BLaER1 (cell line): ENCODE measurements around the gene KLHL11.

ENCODE experiments used
- H3K27ac ChIP-seq: shearing (Covaris generic); formaldehyde crosslinking; 2 replicates; pipeline ENCODE4 v1.8.1; 2022
- H3K27me3 ChIP-seq: shearing (Covaris generic); formaldehyde crosslinking; 2 replicates; pipeline ENCODE4 v1.8.1; 2022
- H3K36me3 ChIP-seq: shearing (Covaris generic); formaldehyde crosslinking; 2 replicates; pipeline ENCODE4 v1.8.1; 2022
- H3K4me1 ChIP-seq: shearing (Covaris generic); formaldehyde crosslinking; 2 replicates; pipeline ENCODE4 v1.8.1; 2022
- H3K4me2 ChIP-seq: shearing (Covaris generic); formaldehyde crosslinking; 2 replicates; pipeline ENCODE4 v1.8.1; 2022
- H3K4me3 ChIP-seq: shearing (Covaris generic); formaldehyde crosslinking; 2 replicates; pipeline ENCODE4 v1.8.1; 2022
- H3K9ac ChIP-seq: shearing (Covaris generic); formaldehyde crosslinking; 2 replicates; pipeline ENCODE4 v1.8.1; 2022
- H3K9me3 ChIP-seq: shearing (Covaris generic); formaldehyde crosslinking; 2 replicates; pipeline ENCODE4 v1.8.1; 2022
- H4K20me1 ChIP-seq: shearing (Covaris generic); formaldehyde crosslinking; 2 replicates; pipeline ENCODE4 v1.8.1; 2022
- Cebpa-rat ChIP-seq: shearing (Covaris generic); IDR thresholded peaks from 2 replicates; pipeline ENCODE4 v1.8.1; 2022

The KLHL11 gene

GRCh38 chr17:41812381-41813151, 52.7 kb downstream of the KLHL11 start, which contains the start of gene FKBP10:
FKBP10 (plus strand) TSS chr17:41813004; CDS start chr17:41813035, 31 bp downstream.
- Histone ChIP-seq H3K9ac (peak within 1 kb of the TSS; percentile 81), H3K4me3 (peak within 1 kb of the TSS; percentile 82), H3K27me3 (no peaks in the 10 kb centered on the region), H3K36me3 (peaks cover 17% of the 10 kb centered on the region; the same call in 1 of the 2 replicates), H4K20me1 (no peaks in the 10 kb centered on the region), H3K4me1 (peaks cover 48% of the 10 kb centered on the region), H3K27ac (peak within 1 kb of the TSS; percentile 84), H3K4me2 (peak within 1 kb of the TSS; percentile 98), H3K9me3 (no peaks in the 10 kb centered on the region)
- TF ChIP-seq Cebpa-rat = no peak

DNA sequence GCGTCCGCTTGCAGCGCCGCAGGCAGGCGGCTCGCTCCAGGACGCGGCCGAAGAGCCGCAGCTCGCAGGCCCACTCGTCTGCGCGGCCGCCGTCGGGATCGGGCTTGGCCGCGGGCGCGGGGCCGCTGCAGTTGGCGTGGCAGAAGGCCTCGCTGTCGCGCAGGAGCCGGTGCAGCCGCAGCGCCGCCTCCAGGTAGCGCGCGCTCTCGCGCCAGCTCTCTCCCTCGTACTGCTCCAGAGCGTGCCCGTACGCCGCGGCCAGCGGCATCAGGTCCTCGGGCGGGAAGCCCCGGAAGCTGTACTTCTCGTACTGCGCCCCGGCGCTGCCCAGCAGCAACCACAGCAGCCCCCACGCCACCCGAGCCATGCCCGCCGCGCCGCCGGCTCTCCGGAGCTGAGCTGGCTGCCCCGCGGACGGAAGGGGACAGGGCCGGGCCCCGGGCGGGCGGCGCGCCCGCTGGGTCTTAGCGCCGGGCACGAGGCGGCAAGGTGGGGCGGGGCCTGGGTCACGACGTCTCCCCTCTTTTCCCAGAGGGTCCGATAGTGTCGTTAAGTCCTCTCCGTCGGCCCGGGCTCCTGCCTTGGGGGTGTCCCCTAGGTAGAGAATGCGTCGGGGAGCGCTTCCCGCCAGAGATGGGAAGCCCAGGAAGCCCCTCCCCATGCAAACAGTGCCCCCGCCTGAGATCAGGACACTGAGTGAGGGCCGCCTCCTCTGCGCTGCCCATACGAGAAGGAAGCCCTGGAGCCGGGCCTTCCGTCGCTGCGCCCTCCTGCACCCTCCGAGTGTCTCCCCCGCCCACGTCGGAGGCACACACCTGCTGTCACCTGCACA, 53.5 kb downstream of the KLHL11 start, which contains the start of gene P3H4:
TSS of gene P3H4 (minus strand) at position 401 of the 832 bp plus-strand sequence. CDS start at position 367, 34 bp downstream.
- peak within 1 kb of the TSS; percentile 98 for H3K4me2 ChIP-seq
- H3K9me3 ChIP-seq = no peaks in the 10 kb centered on the region
- H3K27ac ChIP-seq = peak within 1 kb of the TSS; percentile 84
- H3K36me3 ChIP-seq = peaks cover 20% of the 10 kb centered on the region; the same call in 1 of the 2 replicates
- peak within 1 kb of the TSS; percentile 81 for H3K9ac ChIP-seq
- H3K27me3 ChIP-seq = no peaks in the 10 kb centered on the region
- no peak for TF ChIP-seq Cebpa-rat
- H3K4me1 ChIP-seq = peaks cover 48% of the 10 kb centered on the region
- no peaks in the 10 kb centered on the region for H4K20me1 ChIP-seq
- H3K4me3 ChIP-seq = peak within 1 kb of the TSS; percentile 82

- Histone ChIP-seq H3K27ac (peak overlapping the region; percentile 84), H3K27me3 (no peaks in the 10 kb centered on the region), H3K36me3 (peaks cover 28% of the 10 kb centered on the region; the same call in 1 of the 2 replicates), H3K9ac (peak overlapping the region; percentile 81), H3K9me3 (no peaks in the 10 kb centered on the region), H4K20me1 (no peaks in the 10 kb centered on the region), H3K4me2 (peak overlapping the region; percentile 98), H3K4me1 (peaks cover 48% of the 10 kb centered on the region), H3K4me3 (peak overlapping the region; percentile 82)
- TF ChIP-seq Cebpa-rat = no peak
Measured at GRCh38 chr17:41810659-41811548, 54.3 kb downstream of the KLHL11 start.

- no peaks in the 10 kb centered on the region for H4K20me1 ChIP-seq
- no peaks in the 10 kb centered on the region for H3K27me3 ChIP-seq
- H3K4me2 ChIP-seq = no peak overlapping the region
- no peak overlapping the region for H3K4me3 ChIP-seq
- H3K9ac ChIP-seq = no peak overlapping the region
- H3K9me3 ChIP-seq = no peaks in the 10 kb centered on the region
- H3K4me1 ChIP-seq = peaks cover 37% of the 10 kb centered on the region
- H3K27ac ChIP-seq = no peak overlapping the region
- no peak for TF ChIP-seq Cebpa-rat
- H3K36me3 ChIP-seq = peaks cover 45% of the 10 kb centered on the region; the same call in 1 of the 2 replicates
Measured at GRCh38 chr17:41806685-41807445, 58.4 kb downstream of the KLHL11 start.
